ENCODE results near the gene SNX20. TPM values are rescaled to one million over a fixed set of nuclear protein-coding genes. Genes with fewer than 3 reads are reported as not detected.

SNX20 gene
- total and polyA plus RNA-seq, 2 donors (not counting 3 experiments of a cell fraction or from before 2014, with no cell fraction given) = not detected

DNA sequence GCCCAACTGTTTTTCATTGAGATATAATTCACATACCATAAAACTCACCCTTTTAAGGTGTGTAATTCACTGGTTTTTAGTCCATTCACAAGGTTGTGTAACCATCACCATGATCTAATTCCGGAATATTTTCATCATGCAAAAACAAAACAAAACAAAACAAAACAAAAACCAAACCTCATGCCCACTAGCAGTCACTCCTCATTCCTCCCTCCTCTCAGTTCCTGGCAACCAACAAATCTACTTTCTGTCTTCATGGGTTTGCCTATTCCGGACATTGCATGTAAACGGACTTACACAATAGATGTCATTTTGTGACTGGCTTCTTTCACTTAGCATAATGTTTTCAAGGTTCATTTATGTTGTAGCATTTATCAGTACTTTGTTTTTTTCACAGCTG is 7.8 kb upstream of the SNX20 start:
- H3K4me3 ChIP-seq (replicated peaks in 1 of 3; ENCODE audit: insufficient read depth in 1 of 3, low read depth in 1 of 3, low read length in 3 of 3) = no peak overlapping the region
- BruUV-seq (replicated peaks) = no TSS peak
- no peak for TF ChIP-seq JUN (IDR thresholded peaks at IDR 0.05; ENCODE audit: borderline replicate concordance, insufficient read depth, insufficient read length, low read depth)
- no peak for TF ChIP-seq POLR2A (IDR thresholded peaks at IDR 0.05; ENCODE audit: low read depth, low read length)
- TF ChIP-seq POLR2AphosphoS5 (IDR thresholded peaks at IDR 0.05; ENCODE audit: insufficient read depth, low read depth, low read length) = no peak
- no peak for TF ChIP-seq FOS (IDR thresholded peaks at IDR 0.05; ENCODE audit: borderline replicate concordance, insufficient read depth, low read length)
- TF ChIP-seq MYC (IDR thresholded peaks at IDR 0.05; ENCODE audit: low read depth, low read length) = no peak
- no peak for TF ChIP-seq EZH2 (IDR thresholded peaks at IDR 0.05; ENCODE audit: borderline replicate concordance, low read depth, low read length, severe bottlenecking)
- no peak for TF ChIP-seq GATA2 (IDR thresholded peaks at IDR 0.05; ENCODE audit: insufficient read depth, insufficient read length, low read depth, low read length)
- TF ChIP-seq, protein P1, sequence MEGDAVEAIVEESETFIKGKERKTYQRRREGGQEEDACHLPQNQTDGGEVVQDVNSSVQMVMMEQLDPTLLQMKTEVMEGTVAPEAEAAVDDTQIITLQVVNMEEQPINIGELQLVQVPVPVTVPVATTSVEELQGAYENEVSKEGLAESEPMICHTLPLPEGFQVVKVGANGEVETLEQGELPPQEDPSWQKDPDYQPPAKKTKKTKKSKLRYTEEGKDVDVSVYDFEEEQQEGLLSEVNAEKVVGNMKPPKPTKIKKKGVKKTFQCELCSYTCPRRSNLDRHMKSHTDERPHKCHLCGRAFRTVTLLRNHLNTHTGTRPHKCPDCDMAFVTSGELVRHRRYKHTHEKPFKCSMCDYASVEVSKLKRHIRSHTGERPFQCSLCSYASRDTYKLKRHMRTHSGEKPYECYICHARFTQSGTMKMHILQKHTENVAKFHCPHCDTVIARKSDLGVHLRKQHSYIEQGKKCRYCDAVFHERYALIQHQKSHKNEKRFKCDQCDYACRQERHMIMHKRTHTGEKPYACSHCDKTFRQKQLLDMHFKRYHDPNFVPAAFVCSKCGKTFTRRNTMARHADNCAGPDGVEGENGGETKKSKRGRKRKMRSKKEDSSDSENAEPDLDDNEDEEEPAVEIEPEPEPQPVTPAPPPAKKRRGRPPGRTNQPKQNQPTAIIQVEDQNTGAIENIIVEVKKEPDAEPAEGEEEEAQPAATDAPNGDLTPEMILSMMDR (IDR thresholded peaks at IDR 0.05; ENCODE audit: extremely low read depth in 1 of 2, insufficient read depth in 1 of 2, low read depth in 1 of 2, low read length in 2 of 2) = no peak
- TF ChIP-seq, protein P2, sequence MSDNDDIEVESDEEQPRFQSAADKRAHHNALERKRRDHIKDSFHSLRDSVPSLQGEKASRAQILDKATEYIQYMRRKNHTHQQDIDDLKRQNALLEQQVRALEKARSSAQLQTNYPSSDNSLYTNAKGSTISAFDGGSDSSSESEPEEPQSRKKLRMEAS (IDR thresholded peaks at IDR 0.05; ENCODE audit: insufficient read depth, insufficient read length) = no peak
- no peak for FAIRE-seq
- no peaks in the 10 kb centered on the region for H3K27me3 ChIP-seq (ENCODE audit: control insufficient read depth in 2 of 2, insufficient read depth in 2 of 2, low read length in 2 of 2)
- no peak overlapping the region for H3K27ac ChIP-seq (ENCODE audit: insufficient read depth, low read depth, low read length)
- no peak for DNase-seq (ENCODE audit: low read depth, low spot score)
- H3K4me1 ChIP-seq (ENCODE audit: control insufficient read depth, extremely low read depth, insufficient read depth, low read length) = no peaks in the 10 kb centered on the region
- H3K36me3 ChIP-seq (ENCODE audit: control insufficient read depth in 2 of 2, extremely low read depth in 1 of 2, insufficient read depth in 2 of 2, low read length in 2 of 2) = no peaks in the 10 kb centered on the region
- intact Hi-C loops (cut with micrococcal nuclease) = no loop called here
- H2AFZ ChIP-seq (ENCODE audit: low read depth, low read length) = no peak overlapping the region
- no peaks in the 10 kb centered on the region for H3K9me3 ChIP-seq (replicated peaks; ENCODE audit: control insufficient read depth, insufficient read depth, low read length)
- H3K79me2 ChIP-seq (ENCODE audit: control insufficient read depth, insufficient read depth, low read length) = no peaks in the 10 kb centered on the region
- dilution Hi-C loops (cut with MboI; ENCODE audit: extremely low pct_ligation_motif_present, low sequenced_read_pairs) = no loop called here
- CTCF ChIA-PET = no interaction called here
- H4K20me1 ChIP-seq (replicated peaks; ENCODE audit: control insufficient read depth, extremely low read depth, insufficient read depth, low read length) = no peaks in the 10 kb centered on the region
- H3K4me2 ChIP-seq (ENCODE audit: insufficient read depth, low read length) = no peak overlapping the region
- H3K9me1 ChIP-seq (replicated peaks; ENCODE audit: control insufficient read depth, extremely low read depth, insufficient read depth, low read length) = no peaks in the 10 kb centered on the region
- H3K9ac ChIP-seq (replicated peaks; ENCODE audit: extremely low read depth, insufficient read depth, low read length) = no peak overlapping the region
- POLR2A ChIA-PET = no interaction called here
